IPS-NIHi7 (cell line): ENCODE results near the gene ANXA2.

Source experiments
- DNase-seq: peaks from one replicate; pipeline ENCODE4 v3.0.0; 2012; ENCODE audit warnings: mixed read lengths; ENCODE audit errors: extremely low spot score

ANXA2 gene

GRCh38 chr15:60389261-60390077 is 8.3 kb downstream of the ANXA2 start:
- DNase-seq: no peak

DNA sequence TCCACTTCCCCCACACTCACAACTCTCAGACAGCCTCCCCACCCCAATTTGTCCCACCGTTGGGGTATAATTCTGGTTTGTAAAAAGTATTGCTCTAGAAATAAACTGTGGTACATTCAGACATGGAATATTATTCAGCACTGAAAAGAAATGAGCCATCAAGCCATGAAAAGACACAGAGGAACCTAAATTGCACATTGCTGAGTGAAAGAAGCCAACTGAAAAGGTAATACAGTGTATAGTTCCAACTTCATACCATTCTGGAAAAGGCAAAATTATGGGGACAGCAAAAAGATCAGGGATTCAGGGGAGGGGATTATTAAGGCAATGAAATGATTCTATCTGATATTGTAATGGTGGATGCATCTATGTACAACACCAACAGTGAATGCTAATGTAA is 10.5 kb downstream of the ANXA2 start:
- no peak for DNase-seq

DNA sequence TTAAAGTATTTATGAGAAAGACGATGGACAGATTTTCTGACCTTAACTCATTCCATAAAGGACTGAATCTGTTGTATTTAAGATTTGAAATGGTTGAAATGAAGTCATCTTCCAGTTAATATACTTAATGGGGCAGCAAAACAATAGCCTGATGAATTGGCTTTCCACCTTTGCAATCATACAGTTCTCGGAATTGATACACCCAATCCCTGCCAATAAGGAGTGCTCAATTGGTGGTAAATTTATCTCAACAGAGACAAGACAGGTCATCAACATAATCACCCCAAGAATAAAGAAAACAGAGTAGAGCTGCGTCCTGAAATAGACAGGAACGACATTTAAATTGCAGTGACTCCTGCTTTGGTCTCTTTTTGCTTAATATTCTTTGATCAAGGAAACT is 11.2 kb downstream of the ANXA2 start:
- no peak for DNase-seq

DNA sequence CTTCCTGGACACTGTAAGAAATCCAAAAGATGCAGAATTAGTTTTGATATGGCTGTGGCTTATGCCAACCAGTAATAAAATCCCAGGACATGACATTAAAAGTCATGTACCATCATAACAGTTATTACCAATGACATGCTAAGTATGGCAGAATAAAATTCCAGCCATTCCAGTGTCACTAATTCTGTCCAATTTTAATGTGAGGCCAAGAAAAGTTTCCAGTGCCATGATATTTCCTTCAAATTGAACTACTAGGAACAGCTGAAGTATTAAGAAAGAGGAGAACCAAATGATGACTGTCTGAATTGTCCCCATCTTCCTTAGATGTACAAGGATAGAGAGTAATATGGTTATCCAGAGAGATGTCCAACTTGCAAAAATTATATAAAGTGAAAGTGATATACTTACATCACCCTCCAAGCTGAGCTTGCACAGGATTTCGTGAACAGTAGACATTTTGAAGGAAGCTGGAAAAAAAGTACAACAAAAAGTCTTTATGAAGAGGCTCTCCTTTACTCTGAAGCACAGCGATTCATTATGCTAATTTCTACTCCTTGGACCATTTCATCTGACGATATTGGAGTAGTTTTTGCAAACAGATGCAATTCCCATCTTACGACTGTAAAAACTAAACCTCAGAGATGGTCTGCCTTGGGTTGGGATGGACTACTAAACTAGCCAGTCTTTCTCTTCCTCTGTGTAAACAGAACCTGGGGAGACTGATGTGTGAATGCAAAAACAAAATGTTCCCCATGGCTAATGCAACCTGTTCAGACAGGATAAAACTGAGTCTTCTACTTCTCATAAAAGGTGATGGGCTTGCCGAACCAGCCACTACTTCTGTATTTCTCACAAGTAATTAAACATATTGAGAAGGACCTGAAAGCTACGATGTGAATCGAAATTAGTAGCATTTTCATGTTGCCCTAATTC is 11.9 kb downstream of the ANXA2 start:
- no peak for DNase-seq

DNA sequence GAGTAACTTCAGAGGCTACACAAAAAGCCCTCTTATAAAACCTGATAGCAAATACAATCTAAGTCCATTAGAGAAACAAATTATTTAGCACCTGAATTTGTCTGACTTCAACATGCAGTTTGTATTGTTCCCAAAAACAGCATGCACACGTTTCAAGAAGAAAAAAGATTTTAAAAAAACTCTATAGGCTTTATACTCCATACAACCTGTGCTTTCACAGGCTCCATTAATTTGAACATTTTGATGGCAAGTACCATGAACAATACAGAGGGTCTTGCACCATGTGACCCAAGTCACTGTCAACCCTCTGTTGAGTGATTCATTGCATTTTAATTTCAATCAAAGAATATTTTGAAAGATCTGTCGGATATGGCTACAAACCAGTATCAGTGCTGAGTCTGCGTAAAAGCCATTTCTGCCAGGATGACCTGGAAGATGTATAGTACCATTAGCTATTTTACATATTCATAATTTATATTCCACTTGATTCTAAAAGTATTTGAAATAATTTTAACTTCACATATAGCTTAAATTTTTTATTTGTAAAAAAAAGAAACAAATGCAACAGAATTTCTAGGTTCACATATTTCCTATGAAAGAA is 13.2 kb downstream of the ANXA2 start:
- no peak for DNase-seq

DNA sequence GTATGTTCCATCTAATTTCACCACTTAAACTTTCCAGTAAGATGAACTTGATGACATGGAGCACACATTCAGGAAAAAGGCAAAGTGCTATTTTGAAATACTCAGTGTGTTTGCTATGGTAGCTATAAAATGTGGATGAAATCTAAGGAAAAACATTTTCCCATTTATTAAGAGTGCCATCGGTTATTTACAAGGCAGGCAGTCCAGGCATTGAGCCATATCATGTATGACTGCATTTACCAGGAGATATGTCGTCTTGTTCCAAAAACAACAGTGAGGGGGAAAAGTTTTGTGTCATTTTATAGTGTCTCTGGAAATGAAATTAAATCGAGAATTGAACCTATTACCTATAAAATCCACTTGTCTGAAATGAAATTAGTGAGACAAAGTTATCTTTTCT is 13.7 kb downstream of the ANXA2 start:
- DNase-seq: no peak

DNA sequence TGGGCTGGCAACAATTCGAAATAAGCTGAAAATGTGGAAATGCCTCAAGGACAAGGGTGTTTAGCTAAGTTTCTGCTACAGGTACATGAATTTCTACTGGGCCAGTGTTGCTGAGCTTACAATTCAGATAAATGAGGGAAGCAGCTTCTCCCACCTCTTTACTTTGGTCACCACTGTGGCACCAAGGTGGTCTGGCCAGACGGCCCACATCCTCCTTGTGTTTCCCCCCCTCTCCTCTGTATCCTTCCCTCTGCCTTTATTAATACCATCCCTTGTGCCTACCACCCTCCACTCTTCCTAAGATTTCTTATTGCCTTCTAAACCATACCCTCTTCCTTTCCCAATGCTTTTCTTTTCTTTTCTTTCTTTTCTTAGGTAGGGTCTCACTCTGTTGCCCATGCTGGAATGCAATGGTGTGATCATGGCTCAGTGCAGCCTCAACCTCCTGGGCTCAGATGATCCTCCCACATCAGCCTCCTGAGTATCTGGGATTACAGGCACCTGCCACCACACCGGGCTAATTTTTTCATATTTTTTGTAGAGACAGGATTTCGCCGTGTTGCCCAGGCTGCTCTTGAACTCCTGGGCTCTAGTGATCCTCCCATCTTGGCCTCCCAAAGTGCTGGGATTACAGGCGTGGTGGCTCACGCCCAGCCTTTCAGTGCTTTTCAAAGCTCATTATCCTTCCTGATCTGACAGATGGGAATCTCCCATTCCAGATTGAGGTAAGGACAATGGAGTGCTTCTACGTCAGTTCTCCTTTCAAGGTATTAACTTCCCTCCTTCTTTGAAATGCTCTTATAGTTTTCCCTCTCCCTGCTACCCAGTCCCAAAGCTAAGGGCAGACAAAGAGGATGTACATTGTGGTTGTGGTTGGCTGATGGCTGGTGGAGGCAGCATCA is 14.8 kb downstream of the ANXA2 start:
- no peak for DNase-seq

DNA sequence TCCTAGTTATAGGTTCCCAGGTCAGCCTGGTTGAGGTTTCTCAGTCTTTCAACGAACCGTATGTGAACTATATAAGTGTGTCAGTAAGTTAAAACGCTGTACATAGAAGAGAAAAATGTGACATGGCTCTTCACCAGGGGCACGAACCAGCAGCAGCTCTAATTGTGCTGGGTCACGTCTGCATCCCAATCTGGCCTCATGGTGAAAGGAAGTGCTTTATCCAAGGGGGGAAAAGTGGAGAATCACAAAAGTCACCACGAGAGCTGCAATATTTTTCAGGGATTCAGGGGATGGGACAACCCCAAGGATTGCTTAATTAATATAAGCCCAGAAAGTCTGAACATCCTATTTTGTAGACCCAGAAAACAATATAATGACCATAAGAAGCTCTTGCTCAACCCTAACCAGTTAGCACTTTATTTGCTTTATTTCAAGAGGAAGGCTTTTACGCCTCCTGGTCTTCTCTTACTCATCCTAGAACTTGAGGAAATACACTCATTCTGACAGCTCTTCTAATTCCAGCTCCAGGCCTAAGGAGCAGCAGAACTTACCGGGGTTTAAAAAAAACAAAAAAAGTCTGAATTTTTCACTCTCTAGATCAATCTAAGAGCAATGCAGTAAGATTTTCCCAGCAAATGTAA is 16.5 kb downstream of the ANXA2 start:
- no peak for DNase-seq

DNA sequence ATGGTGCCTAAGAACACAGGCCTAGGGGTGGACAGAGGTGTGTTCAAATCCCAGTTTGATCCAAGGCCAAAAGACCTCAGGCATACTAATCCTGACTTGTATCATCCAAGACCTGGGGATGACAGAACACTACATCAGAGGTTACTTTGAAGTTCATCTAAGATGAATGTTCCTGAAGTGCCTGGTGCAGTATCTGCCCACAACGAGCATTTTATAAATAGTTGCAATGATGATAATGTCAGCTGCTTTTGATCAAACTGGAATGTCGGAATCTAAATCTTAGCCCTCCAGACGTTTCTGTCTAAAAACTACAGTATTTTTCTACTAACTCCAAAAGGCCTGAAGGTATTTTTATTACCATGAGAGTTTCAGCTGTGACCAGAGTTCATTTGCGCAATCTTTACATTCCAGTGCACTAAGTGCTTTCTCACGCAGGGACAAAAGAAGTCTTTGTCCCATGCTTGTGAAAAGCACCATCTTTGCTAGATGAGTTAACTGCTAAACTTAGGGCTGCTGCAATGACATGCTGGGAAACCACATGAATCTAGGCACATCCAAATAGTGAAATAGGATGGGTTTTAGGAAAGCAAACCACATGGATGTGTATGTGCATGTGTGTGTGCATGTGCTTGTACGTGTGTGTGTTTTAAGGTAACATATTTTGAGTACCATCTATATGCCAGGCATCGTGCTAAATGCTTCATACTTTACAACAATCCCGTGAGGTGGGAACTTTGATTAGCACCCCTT is 18.1 kb downstream of the ANXA2 start:
- DNase-seq: no peak

DNA sequence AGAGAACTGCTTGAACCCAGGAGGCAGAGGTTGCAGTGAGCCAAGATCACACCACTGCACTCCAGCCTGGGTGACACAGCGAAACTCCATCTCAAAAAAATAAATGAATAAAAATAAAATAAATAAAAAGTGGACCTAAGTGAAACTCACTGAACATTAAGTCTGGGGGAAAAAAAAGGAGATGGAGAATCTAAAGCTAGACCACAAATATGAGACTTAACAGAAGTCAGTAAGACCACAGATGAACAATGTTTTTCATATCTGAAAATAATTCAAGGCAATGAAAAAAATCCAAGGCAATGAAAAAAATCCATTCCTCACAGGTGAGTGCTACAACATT is 18.6 kb downstream of the ANXA2 start:
- DNase-seq: no peak

GRCh38 chr15:60376677-60377095 is 21.1 kb downstream of the ANXA2 start:
- DNase-seq: no peak

DNA sequence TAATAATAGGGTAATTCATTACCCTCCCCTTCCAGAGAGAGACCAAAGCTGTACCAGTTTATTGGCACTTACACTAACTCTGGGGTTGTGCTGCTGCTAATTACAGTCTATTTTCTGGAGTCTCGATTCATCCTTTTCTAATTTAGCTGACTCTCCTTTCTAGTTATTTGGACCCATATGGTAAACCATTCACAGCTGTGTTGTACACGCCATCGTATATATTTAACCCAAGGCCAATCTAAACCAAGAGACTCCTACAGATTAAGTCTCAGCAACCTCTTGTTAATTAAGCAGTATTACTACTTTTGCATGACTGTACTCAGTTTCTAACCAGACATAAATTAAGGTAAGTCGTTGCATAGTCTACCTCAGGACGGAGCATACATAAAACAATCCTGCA is 22.5 kb downstream of the ANXA2 start:
- DNase-seq: no peak

- peak; percentile 60 for DNase-seq
These were observed 23.1 kb downstream of the ANXA2 start for GRCh38 chr15:60374628-60375081.

DNA sequence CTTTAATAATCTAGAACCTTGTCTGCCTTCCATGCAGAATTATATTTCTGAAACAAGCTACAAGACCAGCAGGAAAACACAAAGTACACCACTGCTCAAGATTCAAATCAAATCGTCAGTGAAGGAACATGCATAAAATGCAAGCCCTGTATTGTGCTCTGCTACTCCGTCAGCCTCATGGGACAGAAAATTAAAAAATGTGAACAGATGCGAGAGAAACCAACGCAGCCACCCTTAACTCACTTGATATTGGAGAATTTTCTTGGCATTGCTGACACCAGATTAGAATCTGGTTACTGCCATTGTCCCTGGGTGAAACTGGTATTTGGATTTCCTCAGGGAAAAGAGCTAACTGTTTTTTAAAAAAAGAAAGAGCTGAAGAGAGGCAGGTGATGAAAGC is 23.6 kb downstream of the ANXA2 start:
- DNase-seq: no peak

DNA sequence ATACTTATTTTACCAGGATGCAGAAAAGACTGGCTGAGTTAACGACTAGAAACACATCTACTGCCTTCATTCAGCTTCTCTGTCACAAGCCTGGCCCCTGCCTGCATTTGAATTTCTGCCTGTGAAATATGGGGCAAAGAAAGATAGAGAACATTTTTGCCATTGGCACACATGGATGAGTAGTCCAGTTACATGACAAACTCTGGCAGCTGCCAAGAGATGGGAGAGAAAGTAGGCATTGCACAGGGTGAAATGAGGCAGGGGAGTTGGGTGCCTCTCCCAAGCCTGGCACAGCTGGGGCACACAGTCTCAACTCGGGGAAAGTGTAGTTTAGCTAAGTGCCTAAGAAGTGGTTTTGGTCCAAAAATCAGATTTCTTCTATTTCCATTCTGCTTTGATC is 24.0 kb downstream of the ANXA2 start:
- DNase-seq: no peak

- DNase-seq: no peak
These were observed 24.5 kb downstream of the ANXA2 start for GRCh38 chr15:60373327-60373726.

GRCh38 chr15:60372756-60373155 is 25.0 kb downstream of the ANXA2 start:
- no peak for DNase-seq

DNA sequence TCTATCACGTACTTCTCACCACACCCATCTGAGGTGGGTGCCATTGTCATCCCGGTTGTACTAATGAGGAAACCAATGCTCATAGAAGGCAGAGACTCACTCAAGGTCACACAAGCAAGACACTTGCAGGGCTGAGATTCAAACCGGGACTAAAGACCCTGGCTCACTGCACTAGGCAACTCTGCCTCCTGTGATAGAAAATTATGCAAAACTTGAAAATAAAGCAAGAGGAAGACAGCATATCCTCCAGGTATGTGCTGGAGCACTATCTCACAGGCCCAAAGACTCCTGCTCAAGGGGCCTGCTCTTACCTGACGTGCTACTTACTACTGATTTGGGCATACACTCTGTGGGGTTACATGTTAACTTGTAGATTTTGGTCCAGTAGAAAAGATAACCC is 25.6 kb downstream of the ANXA2 start:
- no peak for DNase-seq

DNA sequence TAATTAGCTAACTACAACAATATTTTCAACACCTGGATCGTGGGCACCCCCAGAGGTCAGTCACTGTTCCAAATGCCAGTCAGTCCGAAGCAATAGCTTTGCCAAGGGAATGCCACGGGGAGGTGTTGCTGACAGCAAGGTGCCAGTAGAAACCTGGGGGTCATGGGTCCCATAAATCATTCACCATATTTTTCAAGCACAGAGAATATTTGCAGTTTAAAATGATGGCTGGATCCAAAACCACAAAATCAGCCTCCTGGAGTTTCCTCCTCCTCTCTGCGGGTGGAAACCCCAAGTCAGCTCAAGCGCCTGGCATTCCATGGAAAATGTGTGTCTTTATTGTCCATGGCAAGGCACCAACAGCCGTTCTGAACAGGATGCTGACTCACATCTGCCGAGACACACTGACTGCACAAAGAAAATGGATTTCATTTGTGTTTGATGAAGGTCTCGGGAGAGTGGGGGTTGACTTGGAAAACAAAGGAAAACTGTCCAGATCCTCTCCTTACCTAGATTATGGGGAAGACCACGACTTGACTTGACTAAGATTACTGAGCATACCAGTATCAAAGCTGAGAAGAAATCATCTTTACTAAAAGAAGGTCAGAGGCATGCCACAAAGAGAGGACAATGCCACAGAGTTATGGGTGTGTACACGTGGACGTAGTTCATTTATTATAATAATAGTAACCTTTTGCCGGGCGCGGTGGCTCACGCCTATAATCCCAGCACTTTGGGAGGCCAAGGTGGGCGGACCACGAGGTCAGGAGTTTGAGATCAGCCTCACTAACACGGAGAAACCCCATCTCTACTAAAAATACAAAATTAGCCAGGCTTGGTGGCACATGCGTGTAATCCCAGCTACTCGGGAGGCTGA is 26.4 kb downstream of the ANXA2 start:
- no peak for DNase-seq

- no peak for DNase-seq
These were observed 27.0 kb downstream of the ANXA2 start for GRCh38 chr15:60370869-60371136.
